GM21619 (cell line): ENCODE data around the gene NFE2L2.
"Not testable (repeated sequence)": the region's sequence is repeated elsewhere in the genome, so short reads cannot be mapped to it uniquely, and the experiment has no call there.

Experiments
- ATAC-seq: cut with Tn5 transposase; IDR thresholded peaks from one replicate; pipeline ENCODE4 v1.9.1; 2021; ENCODE audit not compliant: unreplicated experiment

The NFE2L2 gene

DNA sequence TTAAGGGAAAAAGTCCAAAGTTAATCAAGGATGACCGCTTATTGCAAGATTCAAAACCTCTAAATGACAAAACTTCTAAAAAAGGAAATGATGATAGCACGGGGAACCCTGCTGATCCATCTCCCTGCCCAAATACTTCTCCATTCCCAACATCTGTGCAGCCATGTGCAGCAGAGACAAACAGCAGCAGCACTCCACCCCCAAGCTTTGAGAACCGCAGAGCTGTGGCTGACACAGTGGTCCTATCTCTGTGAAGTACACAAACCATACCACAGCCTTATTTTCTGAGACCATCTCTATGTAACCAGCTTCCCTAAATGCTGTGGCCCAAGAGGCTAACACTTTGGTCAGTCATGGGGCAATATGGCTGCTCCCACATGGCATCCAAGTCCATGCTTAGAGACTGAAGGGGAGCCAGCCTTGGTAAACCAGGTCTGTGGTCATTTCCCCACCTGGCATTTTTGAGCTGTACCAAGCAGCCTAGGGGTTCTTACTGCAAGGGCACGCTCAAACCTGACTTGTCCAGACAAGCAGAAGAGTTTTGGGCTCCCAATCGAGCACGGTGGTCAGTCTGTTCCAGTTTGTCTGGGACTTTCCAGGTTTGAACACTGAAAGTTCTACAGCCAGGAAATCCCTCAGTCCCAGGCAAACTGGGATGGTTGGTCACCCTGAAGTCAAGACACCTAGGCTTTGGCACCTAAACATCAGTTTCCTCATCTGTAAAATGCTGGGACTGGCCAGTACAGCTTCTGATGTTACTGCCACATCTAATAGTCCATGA, 17.1 kb upstream of the NFE2L2 start:
- peak; percentile 47 for ATAC-seq

DNA sequence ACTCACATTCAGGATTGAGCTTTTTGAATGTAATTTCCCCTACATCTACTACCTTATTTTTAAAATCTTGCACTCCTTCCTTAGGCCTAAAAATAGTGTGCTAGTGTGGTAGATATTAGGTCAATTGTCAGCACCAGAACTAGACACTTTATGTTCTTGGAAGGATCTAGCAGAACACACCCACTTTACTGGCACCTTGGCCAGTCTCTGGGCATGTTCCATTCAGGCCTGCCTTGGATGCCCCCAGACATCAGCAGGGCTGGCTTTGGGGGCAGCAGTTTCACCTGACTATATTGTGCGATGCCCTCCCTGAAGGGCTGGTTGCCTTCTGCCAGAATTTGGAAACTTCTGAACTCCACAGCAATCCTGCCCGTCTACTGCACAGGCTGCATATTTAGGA, 15.3 kb upstream of the NFE2L2 start:
- no peak for ATAC-seq

DNA sequence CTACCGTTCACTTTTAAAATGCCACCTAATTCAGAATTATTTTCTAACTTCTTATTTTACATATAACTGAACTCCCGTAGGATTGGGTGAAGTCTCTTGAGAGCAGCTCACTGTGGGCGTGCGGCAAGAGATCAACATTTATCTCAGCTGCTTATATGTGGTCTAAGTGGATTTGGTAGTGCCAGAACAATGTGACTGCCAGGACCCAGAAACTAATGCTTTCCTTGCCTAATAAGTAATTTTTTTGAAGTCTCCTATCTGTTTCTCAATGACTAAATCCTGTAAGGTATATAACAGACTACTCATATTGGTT, 11.2 kb upstream of the NFE2L2 start:
- no peak for ATAC-seq

DNA sequence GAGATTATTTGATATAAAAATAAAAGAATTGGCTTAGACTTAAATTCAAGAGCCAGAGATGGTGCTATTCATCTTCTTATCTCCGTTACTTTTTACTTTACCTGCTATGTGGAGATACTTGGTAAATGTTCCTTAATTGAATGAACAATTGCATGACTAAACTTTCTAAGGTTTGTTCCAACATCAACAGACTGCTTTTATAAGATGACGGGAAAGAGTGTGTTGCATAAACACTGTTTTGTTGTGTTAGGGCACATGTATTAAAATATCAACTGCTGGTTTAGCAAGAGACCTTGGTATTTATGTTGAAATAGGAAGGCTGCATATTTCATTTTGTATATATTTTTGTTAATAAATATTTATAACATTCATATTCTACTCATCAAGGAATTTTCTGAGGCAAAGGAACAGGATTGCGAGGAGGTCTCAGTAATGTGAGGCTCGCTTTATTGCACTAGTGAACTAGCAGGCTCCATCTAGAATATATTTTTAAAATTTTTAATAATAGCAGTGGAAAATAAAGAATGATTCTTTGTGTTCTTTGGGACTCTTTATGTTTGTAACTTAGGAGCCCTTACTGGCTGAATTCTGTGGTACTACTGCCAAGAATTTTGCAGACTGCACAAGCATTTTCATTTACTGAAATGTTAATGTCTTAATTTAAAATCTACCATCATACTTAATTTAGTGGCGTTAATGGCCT, 10.7 kb upstream of the NFE2L2 start:
- ATAC-seq, result no peak

DNA sequence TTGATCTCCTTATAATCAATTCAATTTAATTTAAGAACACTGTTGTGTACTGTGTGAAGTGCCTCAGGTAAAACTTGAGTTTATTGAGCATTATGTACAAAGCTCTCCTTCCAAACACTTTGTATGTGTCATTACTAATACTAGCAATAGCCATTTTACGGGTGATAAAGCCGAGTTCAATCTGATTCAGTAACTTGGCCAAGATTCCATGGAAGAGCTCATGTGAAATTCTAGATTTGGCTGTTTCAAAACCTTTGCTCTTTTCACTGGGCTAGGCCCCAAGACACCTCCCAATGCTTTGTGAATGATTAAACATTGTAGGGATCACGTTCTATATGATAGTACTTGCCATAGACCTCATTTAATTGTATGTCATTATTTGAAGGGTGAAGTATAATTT, 8.9 kb upstream of the NFE2L2 start:
- ATAC-seq, result no peak

DNA sequence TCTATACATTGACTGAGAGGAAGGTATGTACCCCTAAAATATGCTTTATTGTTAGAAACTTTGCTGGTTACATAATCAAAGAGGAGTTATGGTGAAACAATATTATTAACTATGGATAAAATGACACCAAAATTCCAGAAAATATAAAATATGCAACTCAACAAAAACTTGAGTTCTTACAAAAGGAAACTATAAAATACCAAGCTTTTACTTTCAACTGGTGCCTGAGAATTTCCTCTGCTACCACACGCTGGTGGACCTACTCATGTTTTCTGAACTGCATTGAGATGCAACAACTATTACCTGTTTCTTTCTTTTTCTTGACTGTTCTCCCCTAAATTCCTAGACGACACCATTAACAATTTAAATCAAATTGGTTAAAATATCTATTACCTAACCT, 8.2 kb upstream of the NFE2L2 start:
- no peak for ATAC-seq

DNA sequence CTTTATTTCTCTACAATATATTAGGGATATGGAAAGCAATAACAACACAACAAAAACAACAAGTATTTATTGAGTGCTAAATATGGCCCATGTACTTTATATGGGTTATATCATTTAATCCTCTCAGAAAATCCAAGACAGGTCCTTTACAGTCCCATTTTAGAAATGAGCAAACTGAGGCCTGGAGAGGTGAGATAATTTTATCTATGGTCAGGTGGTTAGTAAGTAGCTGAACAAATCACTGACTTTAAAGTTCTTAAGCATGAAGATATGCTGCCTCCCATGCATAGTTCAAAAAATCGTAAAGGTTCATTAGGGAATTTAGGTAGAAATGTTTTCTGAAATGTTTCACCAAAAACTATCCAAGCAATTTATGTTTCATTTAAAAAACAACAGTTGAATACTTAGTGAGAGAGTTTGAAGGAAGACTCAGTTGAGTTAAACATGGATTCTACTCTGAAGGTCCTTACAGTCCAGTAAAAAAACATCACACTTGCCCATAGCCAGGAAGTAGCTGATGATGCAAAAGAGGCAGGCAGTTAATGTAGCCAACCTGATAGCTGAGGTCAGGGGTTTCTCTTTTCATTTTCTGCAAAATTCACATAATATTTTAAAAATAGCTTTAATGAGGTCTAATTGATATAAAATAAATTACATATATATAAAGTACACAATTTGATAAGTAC, 7.6 kb upstream of the NFE2L2 start:
- ATAC-seq, result no peak

DNA sequence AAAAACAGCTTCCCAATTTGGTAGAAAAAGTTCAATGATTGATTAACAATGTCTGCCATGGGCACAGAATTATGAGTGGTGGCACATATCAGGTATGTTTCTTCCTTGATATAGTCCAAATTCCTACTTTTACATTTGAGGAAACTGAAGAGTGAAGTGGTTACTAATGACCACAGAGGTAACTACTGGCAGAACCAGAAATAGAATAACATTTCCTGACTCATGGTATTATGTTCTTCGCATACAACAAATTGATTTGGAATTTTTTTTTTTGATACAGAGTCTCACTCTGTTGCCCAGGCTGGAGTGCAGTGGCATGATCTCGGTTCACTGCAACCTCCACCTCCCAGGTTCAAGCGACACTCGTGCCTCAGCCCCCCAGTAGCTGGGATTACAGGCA, 6.0 kb upstream of the NFE2L2 start:
- ATAC-seq, result no peak

DNA sequence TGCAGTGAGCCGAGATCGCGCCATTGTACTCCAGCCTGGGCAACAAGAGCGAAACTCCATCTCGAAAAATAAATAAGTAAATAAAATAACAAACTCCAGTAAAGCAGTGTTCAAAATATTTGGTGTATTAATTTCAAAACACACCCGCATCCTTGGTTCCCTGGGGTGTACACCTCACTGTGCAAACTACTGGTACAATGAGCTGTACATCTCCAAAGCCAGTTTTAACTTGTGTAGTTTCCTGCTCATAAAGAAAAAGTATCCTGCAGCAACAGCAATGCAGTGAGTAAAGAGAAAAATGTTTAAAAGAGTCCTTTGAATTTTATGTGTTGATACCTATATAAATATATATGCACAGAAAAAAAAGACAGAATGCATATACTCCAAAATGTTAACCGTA, 4.4 kb upstream of the NFE2L2 start:
- no peak for ATAC-seq

DNA sequence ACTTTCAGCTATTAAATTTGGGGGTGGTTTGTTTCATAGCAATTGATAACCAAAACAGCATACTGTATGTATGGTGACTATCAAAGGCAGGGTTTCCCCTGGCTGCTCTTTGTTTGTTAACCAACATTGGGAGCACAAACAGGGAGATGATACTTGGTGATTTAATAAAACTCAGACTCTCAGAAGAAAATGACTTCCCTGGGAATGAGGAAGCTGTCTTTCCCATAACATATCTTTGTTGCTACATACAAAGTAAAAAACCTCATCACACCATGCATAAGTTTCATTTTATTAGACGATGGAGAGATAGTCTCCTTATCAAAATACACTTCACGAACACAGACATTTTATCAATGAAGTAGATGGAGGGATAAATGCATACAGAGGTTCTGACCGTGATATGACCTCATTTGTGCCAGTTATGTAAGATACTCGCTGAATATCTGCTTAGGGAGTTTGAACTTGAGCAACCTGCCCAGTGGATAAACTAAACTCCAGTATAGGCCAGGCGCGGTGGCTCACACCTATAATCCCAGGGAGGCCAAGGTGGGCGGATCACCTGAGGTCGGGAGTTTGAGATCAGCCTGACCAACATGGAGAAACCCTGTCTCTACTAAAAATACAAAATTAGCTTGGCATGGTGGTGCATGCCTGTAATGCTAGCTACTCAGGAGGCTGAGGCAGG, 3.8 kb upstream of the NFE2L2 start:
- no peak for ATAC-seq

DNA sequence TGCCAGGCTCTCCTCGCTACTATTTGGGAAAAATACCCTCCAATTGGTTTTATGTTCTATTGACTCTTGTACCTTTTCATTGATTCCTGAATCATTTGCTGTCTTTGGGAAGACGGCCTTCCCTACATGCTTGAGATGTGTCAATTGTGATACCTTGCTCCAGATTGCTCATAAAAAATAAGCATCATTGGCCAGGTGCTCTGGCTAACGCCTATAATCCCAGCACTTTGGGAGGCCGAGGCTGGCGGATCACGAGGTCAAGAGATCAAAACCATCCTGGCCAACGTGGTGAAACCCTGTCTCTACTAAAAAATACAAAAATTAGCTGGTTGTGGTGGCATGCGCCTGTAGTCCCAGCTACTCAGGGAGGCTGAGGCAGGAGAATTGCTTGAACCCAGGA, 2.4 kb upstream of the NFE2L2 start:
- not testable (repeated sequence) for ATAC-seq

DNA sequence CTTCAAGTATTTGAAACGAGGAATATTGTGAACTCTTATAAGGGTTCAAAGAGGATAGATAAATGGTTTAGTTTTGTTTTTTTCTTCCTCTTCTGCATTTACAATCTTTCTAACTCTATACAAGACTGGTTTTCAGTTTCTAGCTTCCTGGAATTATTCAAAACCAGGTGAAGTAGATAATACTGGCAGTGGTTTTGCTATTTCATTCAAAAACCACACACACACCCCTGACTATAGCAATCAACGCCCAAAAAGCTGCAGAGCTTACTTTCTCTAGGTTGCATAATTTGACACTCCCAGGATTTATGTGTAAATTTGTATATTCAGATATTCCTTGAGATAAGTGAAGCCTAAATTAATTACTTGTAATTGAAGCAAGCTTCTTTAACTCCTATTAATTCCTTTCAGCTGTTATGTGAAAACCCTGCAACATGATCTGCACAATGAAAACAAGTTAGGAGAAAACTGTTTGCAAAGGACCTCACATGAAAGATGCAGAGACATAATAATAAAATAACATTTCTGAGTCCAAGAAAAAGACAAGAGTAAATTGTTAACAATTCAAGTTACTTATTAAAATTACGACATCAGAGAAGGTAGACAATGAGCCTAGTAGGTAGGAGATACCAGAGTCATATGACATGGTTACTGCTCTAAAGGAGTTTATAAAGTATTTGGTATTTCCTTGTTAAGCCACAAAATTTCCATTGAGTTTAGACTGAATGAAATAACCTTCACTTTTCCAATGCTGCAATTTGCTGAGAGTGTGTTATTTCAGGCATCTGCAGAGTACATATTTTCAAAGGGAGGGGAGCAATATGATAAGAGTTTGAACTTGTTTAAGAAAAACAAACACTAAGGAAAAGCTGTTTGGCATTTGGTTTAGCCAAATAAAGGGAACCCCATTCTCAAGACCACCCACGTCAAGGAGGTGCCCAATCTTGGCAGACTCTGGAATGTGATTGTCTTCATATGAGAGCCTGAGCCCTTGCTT, 1.6 kb upstream of the NFE2L2 start:
- ATAC-seq, result no peak

DNA sequence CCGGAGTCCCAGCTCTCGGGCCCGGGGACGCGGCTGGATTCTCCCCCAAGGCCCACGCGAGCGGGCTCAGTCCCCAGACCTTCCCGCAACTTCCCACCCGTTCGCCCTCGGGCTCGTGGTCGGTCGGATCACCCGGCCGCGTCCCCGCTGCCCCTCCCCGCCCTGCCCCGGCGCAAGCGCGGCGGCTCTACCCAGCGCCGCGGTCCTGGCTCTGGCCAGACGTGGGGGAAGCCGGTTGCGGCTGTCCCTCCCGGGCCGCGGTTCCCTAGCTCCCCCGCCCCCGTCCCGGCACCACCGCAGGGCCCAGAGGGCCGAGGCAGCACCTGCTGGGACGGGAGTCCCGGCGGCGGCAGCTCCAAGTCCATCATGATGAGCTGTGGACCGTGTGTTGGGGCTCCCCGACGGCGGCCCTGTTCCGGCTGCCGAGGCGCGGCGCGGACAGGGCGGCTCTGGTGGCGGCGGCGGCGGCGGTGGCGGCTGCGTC, 276 bp downstream of the NFE2L2 start:
- peak; percentile 14 for ATAC-seq

DNA sequence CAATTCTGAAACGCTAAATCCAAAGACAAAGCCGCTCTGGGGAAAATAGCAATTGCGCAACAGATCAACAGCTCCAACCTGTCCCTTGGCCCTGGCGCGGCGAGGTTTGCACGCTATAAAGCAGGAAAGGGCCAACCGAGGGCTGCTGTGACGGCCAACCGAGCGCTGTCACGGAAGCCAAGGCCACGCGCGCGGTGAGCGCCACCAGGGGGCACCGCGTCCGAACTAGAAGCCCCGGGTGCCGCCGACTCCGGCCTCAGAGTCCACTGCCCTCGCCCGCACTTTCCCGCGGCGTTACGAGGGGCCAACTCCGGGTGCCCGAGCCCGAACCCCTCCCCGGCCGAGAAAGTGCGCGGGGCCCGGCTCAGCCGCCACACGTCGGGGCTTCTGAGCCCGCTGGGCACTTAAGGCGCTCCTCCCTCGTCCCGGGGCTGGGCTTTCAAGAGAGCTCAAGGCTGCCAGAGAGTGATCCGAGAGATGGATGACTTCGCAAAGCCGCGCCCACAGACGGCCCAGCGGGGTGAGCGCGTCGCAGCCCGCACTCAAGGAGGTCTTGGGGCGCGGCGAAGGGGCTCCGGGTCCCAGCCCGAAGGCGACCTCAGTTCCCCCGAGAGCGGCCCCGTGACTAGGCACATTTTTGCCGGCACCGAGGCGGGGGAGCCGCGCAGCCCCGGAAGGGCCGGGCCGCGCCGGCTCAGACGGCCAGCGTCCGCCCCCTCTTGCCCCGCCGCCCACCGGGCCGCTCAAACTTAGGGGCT, 897 bp downstream of the NFE2L2 start:
- ATAC-seq, result peak; percentile 46

DNA sequence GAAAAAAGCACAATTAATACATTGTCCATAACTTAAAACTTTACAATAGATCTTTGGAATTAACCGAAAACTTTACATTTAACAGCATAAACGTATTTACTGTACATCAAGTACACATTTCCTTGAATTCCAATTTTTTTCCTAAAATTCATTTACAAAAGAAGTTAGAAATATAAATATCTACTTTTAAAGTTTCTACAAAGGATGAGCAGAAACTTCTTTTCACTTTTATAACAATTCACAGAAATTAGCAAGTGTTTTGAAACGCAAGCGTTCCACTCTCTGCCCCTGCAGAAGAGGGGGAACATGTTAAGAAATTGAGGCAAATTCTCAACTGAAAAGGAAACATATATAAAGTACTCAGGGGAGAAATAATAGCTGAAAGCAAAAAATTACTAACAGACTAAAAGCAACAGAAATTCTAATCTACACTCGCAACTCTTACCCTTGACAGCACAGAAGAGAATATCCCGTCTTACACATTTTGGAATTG, 1.5 kb downstream of the NFE2L2 start:
- no peak for ATAC-seq

DNA sequence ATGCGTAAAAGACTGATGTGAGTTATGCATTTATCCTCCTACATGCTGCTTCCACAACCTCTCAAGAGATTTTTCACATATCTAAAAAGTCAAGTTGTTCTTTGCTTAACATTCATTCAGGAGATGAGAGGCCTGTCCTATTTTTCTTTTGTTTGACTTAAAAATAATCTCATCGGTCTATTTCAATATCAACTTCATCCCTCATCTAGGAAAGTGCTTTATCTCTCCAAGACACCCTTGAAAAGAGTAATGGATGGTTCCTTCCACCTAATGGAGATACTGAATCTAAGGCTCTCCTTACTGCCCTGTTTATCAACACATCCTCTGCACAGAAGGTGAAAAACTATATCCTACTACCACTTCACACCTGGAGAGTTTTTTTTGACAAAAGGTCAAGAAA, 2.4 kb downstream of the NFE2L2 start:
- ATAC-seq, result no peak

DNA sequence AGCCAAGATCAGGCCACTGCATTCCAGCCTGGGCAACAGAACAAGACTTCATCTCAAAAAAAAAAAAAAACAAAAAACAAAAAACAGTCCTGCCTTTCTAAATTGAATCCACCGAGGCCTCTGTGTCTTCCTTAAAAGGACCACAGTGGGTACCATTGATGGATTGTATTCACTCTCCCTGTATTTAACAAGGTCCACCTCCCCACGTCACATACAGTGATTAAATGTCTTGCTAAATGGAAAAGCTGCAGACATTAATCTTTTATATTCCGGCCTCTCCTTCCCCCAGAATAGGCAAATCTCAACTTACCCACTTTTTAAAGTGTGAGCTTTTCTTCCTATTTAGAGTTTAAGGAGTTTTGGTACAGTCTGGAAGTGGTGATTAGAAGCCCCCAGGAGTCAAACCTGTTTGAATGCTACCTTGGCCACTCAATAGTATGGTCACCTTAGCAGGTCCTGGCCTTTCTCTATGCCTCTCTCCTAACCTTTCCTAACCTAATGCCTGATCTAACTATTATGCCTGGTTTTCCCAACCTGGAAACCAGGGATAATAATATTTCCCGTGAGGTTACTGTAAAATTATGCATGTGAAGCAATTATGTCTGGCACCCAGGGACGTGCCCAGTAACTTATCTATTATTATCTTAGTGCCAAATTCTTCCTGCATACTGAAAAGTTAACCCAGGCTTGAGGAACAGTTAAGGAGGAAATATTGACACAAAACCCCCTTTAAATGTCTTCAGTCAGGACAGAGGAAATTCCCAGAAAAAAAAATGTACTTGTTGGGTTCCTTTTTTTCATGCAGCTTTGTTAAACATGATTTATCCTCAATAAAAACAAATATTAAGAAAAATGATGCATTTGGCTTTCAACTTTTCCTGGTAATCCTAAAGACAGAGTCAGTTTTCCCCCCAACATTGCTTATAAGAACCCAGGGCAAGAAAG, 3.1 kb downstream of the NFE2L2 start:
- no peak for ATAC-seq

DNA sequence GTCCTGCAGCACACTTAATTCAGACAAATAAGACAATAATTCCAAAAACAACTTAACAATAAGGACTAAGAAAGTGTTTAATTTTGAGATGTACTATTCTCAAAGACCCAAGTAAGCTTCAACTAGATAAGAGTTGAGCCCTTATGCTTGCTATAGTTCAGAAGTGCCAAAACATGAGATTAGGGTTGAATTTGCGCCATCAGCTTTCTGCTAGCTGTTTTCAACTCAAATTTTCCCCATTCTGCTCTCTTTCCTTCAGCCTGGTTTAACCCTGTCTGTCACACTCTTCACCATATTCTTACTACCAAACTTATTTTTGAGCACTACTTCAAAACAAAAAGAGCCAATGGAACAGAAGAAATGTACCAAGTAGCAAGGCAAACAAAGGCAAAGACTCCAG, 4.1 kb downstream of the NFE2L2 start:
- no peak for ATAC-seq
